Heart right ventricle (tissue), 16 donors: ENCODE measurements around the gene MOG. TPM values are rescaled to one million over a fixed set of nuclear protein-coding genes. Genes with fewer than 3 reads are reported as not detected.

ENCODE experiments used
- ATAC-seq, 8 donors: fragments of 200-7000 bp; cut with Tn5 transposase; one replicate each; pipeline ENCODE4 v1.9.1; 2020; ENCODE audit warnings: mild to moderate bottlenecking in 8 of 8, moderate library complexity in 8 of 8, moderate number of reproducible peaks in 1 of 8
- DNase-seq, 2 donors: peaks; one replicate each; pipeline ENCODE4 v3.0.0-alpha.2; 2020
- H3K27ac ChIP-seq, 10 donors: fragments of 200-600 bp; sonication (generic) in 2 of 10; one replicate each; pipeline versions ENCODE4 v1.5.0 to v1.8.0; 2020 to 2022; ENCODE audit warnings: mild to moderate bottlenecking in 3 of 10
- H3K27me3 ChIP-seq, 7 donors: fragments of 200-600 bp; one replicate each; pipeline ENCODE4 v1.8.0; 2021 to 2022; ENCODE audit warnings: mild to moderate bottlenecking in 2 of 7
- H3K36me3 ChIP-seq, 9 donors: fragments of 200-600 bp; sonication (generic) in 1 of 9; one replicate each; pipeline versions ENCODE4 v1.5.0 to v1.8.0; 2020 to 2022; ENCODE audit warnings: mild to moderate bottlenecking in 2 of 9
- H3K4me1 ChIP-seq, 9 donors: fragments of 200-600 bp; sonication (generic) in 1 of 9; one replicate each; pipeline versions ENCODE4 v1.5.0 to v1.8.0; 2020 to 2022; ENCODE audit warnings: mild to moderate bottlenecking in 4 of 9
- H3K4me3 ChIP-seq, 10 donors: fragments of 200-600 bp; sonication (generic) in 2 of 10; one replicate each; pipeline versions ENCODE4 v1.5.0 to v1.8.0; 2020 to 2022; ENCODE audit warnings: mild to moderate bottlenecking in 7 of 10, moderate library complexity in 2 of 10
- H3K9me3 ChIP-seq, 11 donors: fragments of 200-600 bp in 10 of 11; sonication (generic) in 2 of 11; one replicate each; pipeline versions ENCODE4 v1.5.0 to v1.8.0; 2013 to 2022; ENCODE audit warnings: mild to moderate bottlenecking in 2 of 11, control low read depth in 1 of 11, moderate library complexity in 1 of 11
- WGBS, 2 donors: extraction: QIAGEN DNeasy Blood & Tissue Kit; methylation state at CpG; one replicate each; pipeline ENCODE4 v1.1.7; 2013; ENCODE audit warnings: inconsistent platforms in 1 of 2; 5-methylcytosine and 5-hydroxymethylcytosine counted together
- intact Hi-C, 10 donors: fragments of 100-400 bp; cut with DNase I; formaldehyde crosslinking; loops; one replicate each; pipeline versions ENCODE4 v1.11.1 to v1.14.2; 2022
- polyA plus RNA-seq, 2 donors: library from polyadenylated mRNA; stranded (reverse); fragments of 200-250 nt; gene quantifications; one replicate each; pipeline ENCODE4 v1.2.3, GENCODE V29; 2013
- total RNA-seq, 10 donors: library from RNA; stranded (reverse); fragmentation: NEBNext Ultra II Directional in 3 of 10; extraction: Animal tissue kit (Norgen Biotek cat#: 25700) in 3 of 10; gene quantifications; one replicate each; pipeline versions ENCODE4 v1.2.1 to v1.2.4, GENCODE V29; 2021 to 2023
- TF ChIP-seq, protein P1 (sequence below), 9 donors: fragments of 200-600 bp; sonication (generic) in 2 of 9; IDR thresholded peaks; one replicate each; pipeline versions ENCODE4 v1.5.0 to v1.8.0; 2021 to 2022; ENCODE audit warnings: antibody characterized with exemption in 9 of 9, mild to moderate bottlenecking in 5 of 9, moderate library complexity in 1 of 9
- donor health status: Arrhythmogenic right ventricular cardiomyopathy.
- donor health status: ischemic (EF 13 %, LVEDD 7.1; RV severe dilation, severe dysfunction).
- donor health status: healthy with polysubstance abuse.
- donor health status: DM: no; HTN: yes; CAD: no.
- donor health status: DM: no; HTN: no; CAD: no.
- donor health status: ischemic (EF 25% LVEDD 6.9; RV normal size, moderate dysfunction).
- donor health status: ischemic (EF 25% LVEDD 5.7; RV mildly dilated, moderate dysfunction).
- donor health status: healthy.
- donor health status: DM: yes; HTN: yes; CAD: no.
- donor health status: Ischemic cardiomyopathy.
- donor health status: ischemic (EF 35%, LVEDD 5.7; RV mildly dilated, moderate dysfunction).
- donor health status: nonischemic (EF 11% LVEDD 7.7; RV severe dilation, severe dysfunction).
- donor health status: DM: yes; HTN: yes; CAD: no.
- donor health status: PGD.
- donor health status: ischemic (EF 29% LVEDD 5.4; RV normal size, mild dysfunction).
- donor health status: nonischemic (EF 23%, LVEDD 6.1; RV moderate dilation, normal function).

Gene MOG
- total and polyA plus RNA-seq, 12 donors = 0.19 to 13.6 (median 2.9) TPM

DNA sequence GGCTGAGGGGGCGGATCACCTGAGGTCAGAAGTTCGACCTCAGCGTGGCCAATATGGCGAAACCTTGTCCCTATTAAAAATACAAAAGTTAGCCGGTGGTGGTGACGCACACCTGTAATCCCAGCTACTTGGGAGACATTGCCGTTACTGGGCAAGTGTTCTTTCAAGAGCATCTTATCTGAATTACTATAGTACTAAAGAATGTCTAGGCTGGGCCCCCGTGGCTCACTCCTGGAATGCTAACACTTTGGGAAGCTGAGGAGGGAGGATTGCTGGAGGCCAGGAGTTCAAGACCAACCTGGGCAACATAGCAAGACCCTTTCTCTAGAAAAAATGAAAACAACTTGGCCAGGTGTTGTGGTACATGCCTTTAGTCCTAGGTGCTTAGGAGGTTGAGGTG is 24.9 kb downstream of the MOG start:
- intact Hi-C loops = no loop called here

DNA sequence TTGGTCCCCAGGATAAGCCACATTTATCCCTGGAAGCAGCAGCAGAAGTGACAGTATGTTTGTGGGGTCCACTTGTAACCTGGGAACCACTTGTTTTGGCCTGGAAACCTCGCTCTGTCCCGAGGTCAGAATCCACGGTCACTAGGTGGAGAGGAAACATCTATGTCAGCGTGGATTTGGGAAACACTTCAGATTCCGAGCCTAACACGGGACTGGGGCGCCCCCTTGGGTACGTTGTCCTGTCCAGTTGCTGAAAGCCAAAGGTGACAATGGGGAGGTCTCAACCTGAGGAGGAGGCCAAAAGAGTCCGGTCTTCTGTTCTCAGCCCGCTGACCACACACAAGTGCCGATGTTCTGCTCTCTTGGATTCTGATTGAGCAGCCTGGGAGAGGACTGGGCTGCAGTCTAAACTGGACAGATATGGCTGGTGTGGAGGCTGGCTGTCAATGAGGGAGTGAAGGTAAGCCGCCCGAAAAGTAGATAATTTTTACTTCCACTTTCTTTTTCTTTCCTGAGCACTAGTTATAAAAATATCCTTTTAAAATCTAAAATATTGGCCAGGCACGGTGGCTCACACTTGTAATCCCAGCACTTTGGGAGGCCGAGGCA is 28.9 kb downstream of the MOG start:
- WGBS, 2 donors = 47 to 50% methylated on average over 15 of the region's 15 CpGs
- Histone ChIP-seq H3K36me3 (no peaks in the 10 kb centered on the region), H3K27me3 (peaks cover 0 to 12% (median 0%) of the 10 kb centered on the region in 7 donors), H3K27ac (no peak overlapping the region), H3K9me3 (peaks cover 0 to 2% (median 0%) of the 10 kb centered on the region in 11 donors), H3K4me1 (no peaks in the 10 kb centered on the region), H3K4me3 (no peak overlapping the region)
- ATAC-seq (peak in 6 of 8 donors; percentile 58 to 81 (median 74)), DNase-seq (peak; percentile 16 to 54)
- TF ChIP-seq, protein P1, sequence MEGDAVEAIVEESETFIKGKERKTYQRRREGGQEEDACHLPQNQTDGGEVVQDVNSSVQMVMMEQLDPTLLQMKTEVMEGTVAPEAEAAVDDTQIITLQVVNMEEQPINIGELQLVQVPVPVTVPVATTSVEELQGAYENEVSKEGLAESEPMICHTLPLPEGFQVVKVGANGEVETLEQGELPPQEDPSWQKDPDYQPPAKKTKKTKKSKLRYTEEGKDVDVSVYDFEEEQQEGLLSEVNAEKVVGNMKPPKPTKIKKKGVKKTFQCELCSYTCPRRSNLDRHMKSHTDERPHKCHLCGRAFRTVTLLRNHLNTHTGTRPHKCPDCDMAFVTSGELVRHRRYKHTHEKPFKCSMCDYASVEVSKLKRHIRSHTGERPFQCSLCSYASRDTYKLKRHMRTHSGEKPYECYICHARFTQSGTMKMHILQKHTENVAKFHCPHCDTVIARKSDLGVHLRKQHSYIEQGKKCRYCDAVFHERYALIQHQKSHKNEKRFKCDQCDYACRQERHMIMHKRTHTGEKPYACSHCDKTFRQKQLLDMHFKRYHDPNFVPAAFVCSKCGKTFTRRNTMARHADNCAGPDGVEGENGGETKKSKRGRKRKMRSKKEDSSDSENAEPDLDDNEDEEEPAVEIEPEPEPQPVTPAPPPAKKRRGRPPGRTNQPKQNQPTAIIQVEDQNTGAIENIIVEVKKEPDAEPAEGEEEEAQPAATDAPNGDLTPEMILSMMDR (IDR thresholded peaks at IDR 0.05) = peak in 7 of 9 donors; percentile 20 to 51 (median 41)
- intact Hi-C loops = loop anchor here in 3 of 10 donors (2.0 to 5.0 kb wide), 2 partner anchors 34 to 35 kb away; no protein-coding TSS in a partner anchor

More for the DNA sequence above, 24.9 kb downstream of the MOG start:
- WGBS, 2 donors = 85 to 91% methylated on average over 8 of the region's 8 CpGs
- H3K4me3 ChIP-seq = no peak overlapping the region
- no peaks in the 10 kb centered on the region for H3K36me3 ChIP-seq
- TF ChIP-seq, protein P1 (IDR thresholded peaks at IDR 0.05) = no peak
- H3K4me1 ChIP-seq = peaks cover 0 to 6% (median 0%) of the 10 kb centered on the region in 9 donors
- H3K27ac ChIP-seq = no peak overlapping the region
- peaks cover 0 to 14% (median 0%) of the 10 kb centered on the region in 7 donors for H3K27me3 ChIP-seq
- no peak for DNase-seq
- H3K9me3 ChIP-seq = peaks cover 0 to 2% (median 0%) of the 10 kb centered on the region in 11 donors
- no peak for ATAC-seq

- DNase-seq (no peak), ATAC-seq (no peak)
- intact Hi-C loops = loop anchor here in 2 of 10 donors (5.0 kb wide), 2 partner anchors 42 to 47 kb away; no protein-coding TSS in a partner anchor
- H3K4me1 ChIP-seq = peaks cover 0 to 3% (median 0%) of the 10 kb centered on the region in 9 donors
- TF ChIP-seq, protein P1 (IDR thresholded peaks at IDR 0.05) = no peak
- H3K4me3 ChIP-seq = no peak overlapping the region
- no peaks in the 10 kb centered on the region for H3K27me3 ChIP-seq
- H3K9me3 ChIP-seq = peaks cover 0 to 19% (median 0%) of the 10 kb centered on the region in 11 donors
- no peaks in the 10 kb centered on the region for H3K36me3 ChIP-seq
- 62 to 72% methylated on average over 3 of the region's 3 CpGs for WGBS, 2 donors
- H3K27ac ChIP-seq = no peak overlapping the region
Measured at GRCh38 chr6:29694637-29695036, 37.7 kb downstream of the MOG start.

DNA sequence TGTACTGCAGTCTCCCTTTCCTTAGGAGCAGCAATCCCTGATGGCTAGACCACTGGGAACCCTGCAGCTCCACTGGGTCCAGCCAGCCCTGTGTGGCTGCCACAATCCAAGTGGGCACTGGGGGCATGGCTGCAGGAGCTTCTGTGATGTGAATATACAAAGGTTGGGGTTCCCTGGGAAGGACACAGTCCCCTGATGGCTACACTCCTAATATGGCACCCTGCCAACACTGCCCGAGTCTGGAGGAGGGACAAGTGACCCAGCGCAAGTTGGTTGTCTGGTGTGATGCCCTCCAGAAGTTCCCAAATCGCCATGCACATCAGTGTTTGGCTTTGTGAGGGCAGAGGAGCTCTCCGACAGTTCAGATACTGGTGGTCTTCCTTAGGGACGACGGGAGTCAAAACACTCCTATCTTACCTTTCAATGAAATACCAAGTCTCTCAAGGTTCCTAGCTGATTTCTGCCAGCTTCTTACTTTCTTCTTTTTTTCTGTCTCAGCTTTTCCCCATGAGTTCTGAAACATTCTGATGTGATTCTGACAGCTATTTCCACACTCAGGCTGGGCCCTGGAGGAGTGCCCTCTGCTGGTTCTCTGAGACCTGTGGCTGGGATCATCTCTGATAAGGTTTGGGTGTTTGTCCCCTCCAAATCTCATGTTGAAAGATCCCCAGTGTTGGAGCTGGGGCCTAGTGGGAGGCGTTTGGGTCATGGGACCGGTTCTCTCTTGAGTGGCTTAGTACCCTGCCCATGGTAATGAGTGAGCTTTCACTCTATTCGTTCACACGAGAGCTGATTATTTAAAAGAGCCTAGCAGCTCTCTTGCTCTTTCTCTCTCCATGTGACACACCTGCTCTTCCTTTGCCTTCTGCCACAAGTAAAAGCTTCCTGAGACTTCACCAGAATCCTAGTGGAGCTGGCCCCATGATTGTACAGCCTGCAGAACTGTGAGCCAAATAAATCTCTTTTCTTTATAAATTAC is 39.5 kb downstream of the MOG start:
- Histone ChIP-seq H3K27ac (no peak overlapping the region), H3K36me3 (no peaks in the 10 kb centered on the region), H3K9me3 (peaks cover 0 to 19% (median 0%) of the 10 kb centered on the region in 11 donors), H3K4me1 (peaks cover 0 to 3% (median 0%) of the 10 kb centered on the region in 9 donors), H3K27me3 (peaks cover 0 to 6% (median 0%) of the 10 kb centered on the region in 7 donors), H3K4me3 (no peak overlapping the region)
- ATAC-seq (peak in 5 of 8 donors; percentile 47 to 70 (median 58)), DNase-seq (no peak)
- WGBS, 2 donors = 56 to 63% methylated on average over 10 of the region's 10 CpGs
- TF ChIP-seq, protein P1 (IDR thresholded peaks at IDR 0.05) = peak; percentile 15 to 62 (median 47)
- intact Hi-C loops = loop anchor here in 3 of 10 donors (2.0 to 5.0 kb wide), 3 partner anchors 44 to 49 kb away; no protein-coding TSS in a partner anchor
